ENCODE data around the gene RNLS. TPM values are rescaled to one million over a fixed set of nuclear protein-coding genes. Genes with fewer than 3 reads are reported as not detected.

The RNLS gene
- total RNA-seq, 1 donor from 2014 or later, result 1.7 TPM

DNA sequence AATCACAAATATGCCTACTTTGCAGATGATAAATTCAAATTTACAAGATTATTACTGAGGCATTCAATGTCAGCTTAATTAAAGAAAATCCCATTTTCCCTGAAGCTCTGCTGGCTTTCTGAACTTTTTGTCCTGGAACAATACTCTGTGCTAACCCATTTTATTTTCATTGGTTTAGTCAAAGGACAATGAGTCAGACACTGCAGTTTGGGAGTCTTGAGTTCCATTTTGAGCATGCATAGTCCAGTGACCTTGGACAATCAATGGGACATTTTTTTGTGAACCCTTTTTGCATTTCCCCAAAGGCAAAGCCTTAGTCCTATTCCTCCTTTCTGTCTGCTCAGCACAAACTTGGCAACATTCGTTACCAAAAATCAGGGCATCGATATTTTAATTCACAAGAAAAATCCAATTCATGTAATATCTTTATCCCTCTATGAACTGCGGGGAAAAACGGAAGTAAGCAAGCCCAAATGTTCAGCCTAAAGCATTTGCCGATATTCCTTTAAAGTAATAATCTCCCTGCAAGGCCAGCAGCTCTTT is 339.8 kb downstream of the RNLS start:
- Mint-ChIP-seq H3K27me3 (ENCODE audit: unreplicated experiment) (peaks cover 3% of the 10 kb centered on the region), H3K4me1 (ENCODE audit: unreplicated experiment) (peaks cover 5% of the 10 kb centered on the region), H3K9me3 (ENCODE audit: unreplicated experiment) (no peaks in the 10 kb centered on the region), H3K36me3 (ENCODE audit: unreplicated experiment) (no peaks in the 10 kb centered on the region), H3K27ac (ENCODE audit: unreplicated experiment) (no peak overlapping the region), H3K4me3 (ENCODE audit: unreplicated experiment) (no peak overlapping the region)
- no peak for DNase-seq (ENCODE audit: extremely low spot score, unreplicated experiment)
- TF ChIP-seq, protein P1, sequence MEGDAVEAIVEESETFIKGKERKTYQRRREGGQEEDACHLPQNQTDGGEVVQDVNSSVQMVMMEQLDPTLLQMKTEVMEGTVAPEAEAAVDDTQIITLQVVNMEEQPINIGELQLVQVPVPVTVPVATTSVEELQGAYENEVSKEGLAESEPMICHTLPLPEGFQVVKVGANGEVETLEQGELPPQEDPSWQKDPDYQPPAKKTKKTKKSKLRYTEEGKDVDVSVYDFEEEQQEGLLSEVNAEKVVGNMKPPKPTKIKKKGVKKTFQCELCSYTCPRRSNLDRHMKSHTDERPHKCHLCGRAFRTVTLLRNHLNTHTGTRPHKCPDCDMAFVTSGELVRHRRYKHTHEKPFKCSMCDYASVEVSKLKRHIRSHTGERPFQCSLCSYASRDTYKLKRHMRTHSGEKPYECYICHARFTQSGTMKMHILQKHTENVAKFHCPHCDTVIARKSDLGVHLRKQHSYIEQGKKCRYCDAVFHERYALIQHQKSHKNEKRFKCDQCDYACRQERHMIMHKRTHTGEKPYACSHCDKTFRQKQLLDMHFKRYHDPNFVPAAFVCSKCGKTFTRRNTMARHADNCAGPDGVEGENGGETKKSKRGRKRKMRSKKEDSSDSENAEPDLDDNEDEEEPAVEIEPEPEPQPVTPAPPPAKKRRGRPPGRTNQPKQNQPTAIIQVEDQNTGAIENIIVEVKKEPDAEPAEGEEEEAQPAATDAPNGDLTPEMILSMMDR (IDR thresholded peaks at IDR 0.05), result no peak

DNA sequence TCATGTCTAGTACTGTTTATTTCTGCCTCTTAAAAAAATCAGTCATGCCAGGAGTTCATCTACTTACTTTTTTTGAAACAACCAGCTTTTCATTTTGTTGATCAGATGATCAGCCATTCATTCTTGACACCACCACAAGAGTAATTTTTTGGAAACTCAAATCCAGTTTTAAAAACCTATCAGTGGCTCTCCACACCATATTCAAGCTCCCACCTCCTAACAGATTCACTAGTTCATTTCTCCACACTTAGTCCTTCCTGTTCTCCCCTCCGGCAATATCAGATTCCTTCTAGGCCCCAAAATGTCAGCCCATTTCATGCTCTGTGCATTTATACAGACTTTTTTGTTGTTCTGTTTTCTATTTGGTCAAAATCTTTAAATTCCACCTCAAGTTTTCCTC is 341.6 kb downstream of the RNLS start:
- H3K27me3 Mint-ChIP-seq (ENCODE audit: unreplicated experiment), result peaks cover 5% of the 10 kb centered on the region
- H3K9me3 Mint-ChIP-seq (ENCODE audit: unreplicated experiment), result no peaks in the 10 kb centered on the region
- no peak overlapping the region for H3K4me3 Mint-ChIP-seq (ENCODE audit: unreplicated experiment)
- H3K27ac Mint-ChIP-seq (ENCODE audit: unreplicated experiment), result no peak overlapping the region
- TF ChIP-seq, protein P1 (IDR thresholded peaks at IDR 0.05), result no peak
- DNase-seq (ENCODE audit: extremely low spot score, unreplicated experiment), result no peak
- peaks cover 5% of the 10 kb centered on the region for H3K4me1 Mint-ChIP-seq (ENCODE audit: unreplicated experiment)
- H3K36me3 Mint-ChIP-seq (ENCODE audit: unreplicated experiment), result no peaks in the 10 kb centered on the region

DNA sequence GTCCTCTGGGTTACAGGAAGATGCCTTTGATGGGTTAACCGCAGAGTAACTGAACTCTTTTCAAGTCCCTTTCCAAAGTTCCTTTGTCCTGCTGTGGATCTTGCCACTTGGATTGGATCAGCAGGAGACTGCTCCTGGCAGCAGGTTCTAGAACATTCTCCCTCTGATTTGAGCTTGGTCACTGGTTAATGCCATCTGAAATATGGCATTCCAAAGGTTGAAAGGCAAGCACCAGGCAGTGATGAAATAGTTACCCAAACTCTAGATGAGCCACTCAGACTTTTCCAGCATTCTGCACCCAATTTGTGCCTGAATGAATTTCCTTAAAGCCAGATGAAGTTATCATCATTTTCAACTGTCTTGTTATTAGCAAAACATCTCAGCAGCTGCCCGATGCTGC is 343.9 kb downstream of the RNLS start:
- H3K4me3 Mint-ChIP-seq (ENCODE audit: unreplicated experiment), result no peak overlapping the region
- H3K36me3 Mint-ChIP-seq (ENCODE audit: unreplicated experiment), result no peaks in the 10 kb centered on the region
- no peaks in the 10 kb centered on the region for H3K9me3 Mint-ChIP-seq (ENCODE audit: unreplicated experiment)
- DNase-seq (ENCODE audit: extremely low spot score, unreplicated experiment), result no peak
- peaks cover 5% of the 10 kb centered on the region for H3K27me3 Mint-ChIP-seq (ENCODE audit: unreplicated experiment)
- peaks cover 5% of the 10 kb centered on the region for H3K4me1 Mint-ChIP-seq (ENCODE audit: unreplicated experiment)
- TF ChIP-seq, protein P1 (IDR thresholded peaks at IDR 0.05), result no peak
- no peak overlapping the region for H3K27ac Mint-ChIP-seq (ENCODE audit: unreplicated experiment)

DNA sequence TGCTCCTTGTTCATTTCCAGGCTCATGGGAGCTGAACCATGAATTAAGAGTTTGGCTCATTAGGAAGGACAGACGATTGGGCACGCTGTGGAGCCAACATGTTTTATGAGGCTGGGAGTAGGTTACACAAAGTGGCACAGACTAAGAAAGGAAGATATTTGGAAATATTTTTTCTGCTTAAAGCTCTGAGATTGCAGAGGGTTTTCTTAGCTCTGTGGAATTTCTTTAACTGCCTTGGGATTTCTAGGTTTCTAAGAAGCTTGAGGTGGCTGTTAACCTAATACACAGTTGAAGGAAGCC is 344.6 kb downstream of the RNLS start:
- Mint-ChIP-seq H3K9me3 (ENCODE audit: unreplicated experiment) (no peaks in the 10 kb centered on the region), H3K27me3 (ENCODE audit: unreplicated experiment) (peaks cover 5% of the 10 kb centered on the region), H3K4me1 (ENCODE audit: unreplicated experiment) (peaks cover 2% of the 10 kb centered on the region), H3K36me3 (ENCODE audit: unreplicated experiment) (no peaks in the 10 kb centered on the region), H3K4me3 (ENCODE audit: unreplicated experiment) (no peak overlapping the region), H3K27ac (ENCODE audit: unreplicated experiment) (no peak overlapping the region)
- TF ChIP-seq, protein P1 (IDR thresholded peaks at IDR 0.05), result no peak
- no peak for DNase-seq (ENCODE audit: extremely low spot score, unreplicated experiment)

DNA sequence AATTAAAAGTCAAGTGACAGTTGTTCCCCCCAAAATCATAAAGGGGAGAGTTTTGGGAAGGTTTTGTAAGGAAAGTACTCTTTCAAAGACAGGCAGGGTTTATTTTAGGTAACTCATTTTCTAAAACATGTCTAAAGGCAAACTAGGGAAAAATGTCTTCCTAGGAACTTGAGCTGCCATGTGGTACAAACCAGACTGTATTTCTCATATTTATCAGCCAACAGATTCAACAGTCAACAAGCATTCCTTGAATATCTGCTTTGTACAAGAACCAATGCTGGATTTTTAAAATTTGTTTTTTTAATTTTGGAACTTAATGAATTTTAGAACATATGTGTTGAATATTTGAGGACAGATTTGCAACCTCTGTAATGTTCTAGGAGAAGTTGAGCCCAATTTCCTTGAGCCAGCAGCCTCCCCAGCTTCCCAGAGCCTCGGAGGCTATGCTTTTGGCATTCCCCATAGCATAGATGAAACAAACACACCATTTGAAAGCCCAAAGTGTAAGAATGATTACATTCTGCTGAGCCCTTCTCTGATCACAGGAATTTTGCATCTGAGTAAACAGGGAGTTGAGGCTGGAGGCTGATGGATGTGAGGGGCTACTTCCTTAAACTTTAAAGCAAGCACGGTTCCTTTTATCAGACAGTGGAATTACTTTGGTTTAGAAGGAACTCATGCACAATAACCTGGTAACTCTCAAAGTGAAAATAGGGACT is 345.1 kb downstream of the RNLS start:
- TF ChIP-seq, protein P1 (IDR thresholded peaks at IDR 0.05), result no peak
- no peak overlapping the region for H3K4me3 Mint-ChIP-seq (ENCODE audit: unreplicated experiment)
- H3K9me3 Mint-ChIP-seq (ENCODE audit: unreplicated experiment), result no peaks in the 10 kb centered on the region
- DNase-seq (ENCODE audit: extremely low spot score, unreplicated experiment), result no peak
- H3K4me1 Mint-ChIP-seq (ENCODE audit: unreplicated experiment), result peaks cover 2% of the 10 kb centered on the region
- no peak overlapping the region for H3K27ac Mint-ChIP-seq (ENCODE audit: unreplicated experiment)
- peaks cover 5% of the 10 kb centered on the region for H3K27me3 Mint-ChIP-seq (ENCODE audit: unreplicated experiment)
- H3K36me3 Mint-ChIP-seq (ENCODE audit: unreplicated experiment), result no peaks in the 10 kb centered on the region

Data from osteocyte (in vitro differentiated cells).